Measurements from ENCODE around the gene ATXN7L2. TPM values are rescaled to one million over a fixed set of nuclear protein-coding genes. Genes with fewer than 3 reads are reported as not detected.

Gene ATXN7L2
- total and polyA plus RNA-seq, 2 of the 8 experiments (the other 6 are each of a cell fraction or from before 2014, with no cell fraction given), result 8.1 to 9.3 TPM

GRCh38 chr1:109474697-109475096 is 9.0 kb upstream of the ATXN7L2 start (continued):
- TF ChIP-seq CHD7 (IDR thresholded peaks at IDR 0.05; ENCODE audit: insufficient replicate concordance, low read length) (no peak), ATF2 (IDR thresholded peaks at IDR 0.05; ENCODE audit: low read length) (no peak)
